NCI-H2107 treated with DMSO at 0.1 percent for 48 hours (cell line): ENCODE results near the gene DCLK2.
"Not testable (repeated sequence)": the region's sequence is repeated elsewhere in the genome, so short reads cannot be mapped to it uniquely, and the experiment has no call there.

Experiments
- DNase-seq: peaks from one replicate; lab custom pipeline; 2025; ENCODE audit not compliant: unreplicated experiment; lab: John Stamatoyannopoulos, UW

Gene DCLK2

GRCh38 chr4:150145090-150145945, 67.1 kb downstream of the DCLK2 start:
- no peak for DNase-seq

GRCh38 chr4:150145946-150146340, 67.7 kb downstream of the DCLK2 start:
- no peak for DNase-seq

DNA sequence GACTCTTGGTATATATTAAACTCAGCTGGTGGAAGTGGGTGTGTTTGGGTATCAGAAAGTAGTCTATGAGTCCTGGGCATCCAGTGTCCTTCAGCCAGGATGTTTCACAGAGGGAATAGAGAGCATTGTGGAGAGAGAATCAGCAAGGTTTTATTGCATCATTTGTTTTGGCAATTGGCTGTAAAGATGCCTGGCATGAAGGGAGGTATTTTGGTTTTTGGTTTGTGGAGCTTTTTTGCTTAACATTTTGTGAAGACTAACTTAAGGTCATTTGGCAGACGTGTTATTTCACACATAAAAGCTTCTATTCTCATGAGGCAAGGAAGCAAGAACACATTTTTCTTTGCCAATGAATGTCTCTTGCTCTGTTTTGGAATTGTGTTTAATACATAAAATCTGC, 71.1 kb downstream of the DCLK2 start:
- no peak for DNase-seq

DNA sequence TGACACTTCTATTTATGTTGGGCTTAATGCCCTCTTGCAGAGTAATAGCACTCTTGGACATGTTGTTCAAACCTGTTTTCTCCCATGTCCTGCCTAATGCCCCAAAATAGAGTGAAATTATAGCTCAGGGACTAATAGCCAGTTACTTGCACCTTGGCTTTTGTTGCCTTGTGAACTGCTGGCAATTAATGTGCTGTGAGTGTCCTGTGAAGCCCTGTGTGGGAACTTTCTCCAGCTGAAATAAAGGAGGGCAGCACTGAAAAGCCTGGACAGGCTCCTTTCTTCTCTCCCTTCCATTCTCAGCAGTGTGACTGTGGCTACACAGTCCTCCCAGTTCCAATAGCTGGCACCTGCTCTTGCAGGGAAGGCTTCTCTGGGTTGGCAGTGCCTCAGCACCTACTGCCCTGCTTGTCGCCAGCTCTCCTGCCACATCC, 72.4 kb downstream of the DCLK2 start:
- peak; percentile 35 for DNase-seq

DNA sequence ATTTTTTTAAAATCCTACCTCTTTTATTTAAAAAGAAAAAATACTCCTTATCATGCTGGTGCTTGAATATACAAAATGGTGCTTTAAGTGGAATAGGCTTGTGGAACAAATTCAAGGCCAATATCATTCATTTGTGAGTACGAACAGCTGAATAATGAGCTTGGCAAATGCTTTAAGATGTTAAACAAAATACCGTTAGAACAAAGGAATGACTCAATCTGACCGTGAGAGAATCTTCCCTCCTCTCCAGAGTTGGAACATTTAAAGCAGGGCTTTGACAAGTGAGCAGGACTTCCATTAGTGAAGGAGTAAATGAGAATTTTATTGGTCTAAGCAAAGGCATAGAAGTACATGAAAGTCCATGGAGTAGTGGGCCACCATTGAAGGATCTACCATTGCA, 74.5 kb downstream of the DCLK2 start:
- DNase-seq: no peak

GRCh38 chr4:150155391-150155790, 77.1 kb downstream of the DCLK2 start:
- no peak for DNase-seq

DNA sequence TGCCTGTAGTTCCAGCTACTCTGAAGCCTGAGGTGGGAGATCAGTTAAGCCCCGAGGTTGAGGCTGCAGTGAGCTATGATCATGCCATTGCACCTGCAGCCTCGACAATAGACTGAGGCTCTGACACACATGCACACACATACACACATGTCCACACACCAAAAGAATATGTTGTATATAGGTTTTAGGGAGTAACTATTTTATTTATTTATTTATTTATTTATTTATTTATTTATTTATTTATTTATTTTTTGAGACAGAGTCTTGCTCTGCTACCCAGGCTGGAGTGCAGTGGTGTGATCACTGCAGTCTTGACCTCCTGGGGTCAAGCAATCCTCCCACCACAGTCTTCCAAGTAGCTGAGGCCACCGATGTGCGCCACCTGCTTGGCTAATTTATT, 78.3 kb downstream of the DCLK2 start:
- no peak for DNase-seq

DNA sequence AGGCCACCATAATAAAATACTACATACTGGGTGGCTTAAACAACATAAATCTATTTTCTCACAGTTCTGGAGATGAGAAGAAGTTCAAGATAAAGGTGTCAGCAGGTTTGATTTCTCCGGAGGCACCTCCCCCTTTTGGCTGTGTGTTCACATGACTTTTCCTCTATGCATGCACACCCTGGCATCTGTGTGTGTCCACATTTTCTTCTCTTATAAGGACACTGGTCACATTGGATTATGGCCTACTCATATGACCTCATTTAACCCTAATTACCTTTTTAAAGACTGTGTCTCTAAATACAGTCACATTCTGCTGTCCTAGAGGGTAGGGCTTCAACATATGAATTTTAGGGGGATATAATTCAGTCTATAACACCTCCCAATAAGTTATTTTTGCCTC, 79.8 kb downstream of the DCLK2 start:
- no peak for DNase-seq

- no peak for DNase-seq
These were observed 82.2 kb downstream of the DCLK2 start for GRCh38 chr4:150160473-150160872.

DNA sequence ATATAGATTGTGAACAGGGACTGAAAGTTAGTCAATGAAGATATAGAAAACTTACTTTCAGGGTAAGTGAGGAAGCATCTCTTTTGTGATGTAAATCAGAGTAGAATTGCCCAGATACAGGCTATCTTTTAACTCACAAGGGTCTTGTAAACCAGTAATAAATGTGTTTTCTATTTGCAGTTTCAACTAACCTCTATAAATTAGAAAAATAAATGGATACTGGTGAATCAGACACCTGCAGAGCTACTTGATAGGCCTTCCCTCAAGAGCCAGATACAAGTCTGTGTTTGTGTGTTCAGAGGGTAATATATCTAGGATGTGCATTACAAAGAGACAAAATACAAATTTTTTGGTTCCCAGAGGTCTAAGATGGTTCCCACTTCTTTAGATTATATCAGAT, 82.9 kb downstream of the DCLK2 start:
- no peak for DNase-seq

DNA sequence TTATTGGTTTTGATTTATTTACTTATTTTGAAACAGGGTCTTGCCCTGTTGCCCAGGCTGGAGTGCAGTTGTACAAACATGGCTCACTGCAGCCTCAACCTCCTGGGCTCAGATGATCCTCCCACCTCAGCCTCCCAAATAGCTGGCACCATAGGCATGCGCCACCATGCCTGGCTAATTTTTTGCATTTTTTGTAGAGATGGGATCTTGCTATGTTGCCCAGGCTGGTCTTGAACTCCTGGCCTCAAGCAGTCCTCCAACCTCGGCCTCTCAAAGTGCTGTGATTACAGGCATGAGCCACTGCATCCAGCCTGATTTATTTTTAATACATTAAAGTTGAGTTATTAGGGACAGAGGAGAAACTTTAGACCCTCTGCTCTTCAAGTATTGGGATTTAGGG, 83.8 kb downstream of the DCLK2 start:
- DNase-seq: not testable (repeated sequence)

- no peak for DNase-seq
These were observed 85.8 kb downstream of the DCLK2 start for GRCh38 chr4:150164055-150164454.

- DNase-seq: peak; percentile 98
These were observed 86.8 kb downstream of the DCLK2 start for GRCh38 chr4:150164956-150165629.

DNA sequence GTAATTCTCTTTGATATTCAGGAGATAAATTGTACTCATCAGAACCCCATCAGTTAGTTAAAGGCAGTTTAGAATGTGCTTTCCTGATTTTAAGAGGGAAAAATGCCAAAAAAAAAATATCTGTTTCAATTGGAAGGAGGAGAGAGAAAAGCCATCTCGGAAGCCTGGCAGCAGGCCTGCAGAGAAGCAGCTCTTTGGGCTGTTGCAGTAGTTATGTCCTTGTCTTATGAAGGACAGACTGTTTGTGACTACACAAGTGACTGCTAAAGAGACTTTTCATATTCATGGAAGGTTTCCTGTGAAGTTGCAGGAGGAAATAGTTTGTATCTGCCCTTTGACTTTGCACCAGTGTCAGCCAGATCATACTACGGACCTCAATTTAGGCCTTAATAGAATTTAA, 88.8 kb downstream of the DCLK2 start:
- no peak for DNase-seq

DNA sequence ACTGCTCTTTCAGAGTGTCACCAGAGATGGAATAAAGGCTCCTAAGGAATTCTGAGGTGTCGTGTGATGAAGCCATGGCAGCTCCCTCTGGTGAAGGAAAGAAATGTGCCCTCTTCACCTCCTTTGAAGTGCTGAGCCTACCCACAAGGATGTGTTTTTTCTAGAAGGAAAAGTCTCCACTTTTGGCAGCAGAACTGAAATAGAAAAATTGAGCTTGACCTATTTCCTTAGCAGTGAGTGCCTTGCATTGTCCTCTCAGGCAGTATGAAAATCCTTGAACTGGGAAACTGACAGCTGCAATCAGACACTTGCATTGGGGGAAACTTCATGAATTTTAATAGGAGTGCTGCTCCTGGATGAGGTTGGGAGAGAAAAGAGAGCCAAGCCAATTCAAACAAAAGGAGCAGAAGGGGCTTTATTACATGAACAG, 95.2 kb downstream of the DCLK2 start:
- no peak for DNase-seq

DNA sequence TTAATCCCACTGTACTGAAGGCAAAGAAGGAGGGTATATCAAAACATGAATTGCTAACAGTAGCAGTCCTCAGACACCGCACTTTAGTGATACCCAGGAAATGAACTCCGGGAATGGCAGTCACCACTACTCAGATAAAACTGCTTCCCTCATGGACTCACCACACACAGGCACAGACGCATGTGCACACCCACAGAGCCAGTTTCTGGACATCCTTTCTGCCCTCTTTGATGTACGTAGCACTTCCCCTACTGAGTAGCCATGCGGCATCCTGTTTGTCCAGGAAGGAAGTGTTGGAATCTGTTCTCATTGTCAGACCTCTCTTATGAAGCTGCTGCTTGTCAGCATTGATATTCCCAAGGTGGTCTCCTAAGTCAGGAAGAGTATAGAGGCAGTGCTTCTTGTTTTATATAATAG, 95.7 kb downstream of the DCLK2 start:
- peak; percentile 20 for DNase-seq

DNA sequence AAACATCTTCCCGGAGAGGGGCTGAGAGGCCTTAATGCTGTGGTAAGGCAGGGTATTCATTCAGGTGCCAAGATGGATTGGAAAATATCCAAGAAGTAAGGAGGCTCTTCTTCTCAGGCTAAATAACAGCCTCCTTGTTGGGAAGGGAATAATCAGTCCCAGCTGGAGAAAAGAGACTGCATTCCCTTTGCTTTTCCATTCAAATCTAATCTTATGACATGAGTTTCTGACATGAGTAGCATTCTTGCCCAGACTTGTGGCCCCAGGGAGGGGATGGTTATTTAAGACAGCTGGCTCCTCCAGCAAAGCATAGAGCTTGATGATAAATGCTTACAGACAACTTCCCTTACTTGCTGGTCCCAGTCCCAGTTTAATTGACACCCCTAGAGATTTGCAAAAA, 98.3 kb downstream of the DCLK2 start:
- DNase-seq: no peak

- DNase-seq: no peak
These were observed 99.9 kb downstream of the DCLK2 start for GRCh38 chr4:150178161-150178560.

GRCh38 chr4:150181536-150181935, 103.3 kb downstream of the DCLK2 start:
- DNase-seq: no peak

GRCh38 chr4:150182794-150183193, 104.5 kb downstream of the DCLK2 start:
- no peak for DNase-seq

DNA sequence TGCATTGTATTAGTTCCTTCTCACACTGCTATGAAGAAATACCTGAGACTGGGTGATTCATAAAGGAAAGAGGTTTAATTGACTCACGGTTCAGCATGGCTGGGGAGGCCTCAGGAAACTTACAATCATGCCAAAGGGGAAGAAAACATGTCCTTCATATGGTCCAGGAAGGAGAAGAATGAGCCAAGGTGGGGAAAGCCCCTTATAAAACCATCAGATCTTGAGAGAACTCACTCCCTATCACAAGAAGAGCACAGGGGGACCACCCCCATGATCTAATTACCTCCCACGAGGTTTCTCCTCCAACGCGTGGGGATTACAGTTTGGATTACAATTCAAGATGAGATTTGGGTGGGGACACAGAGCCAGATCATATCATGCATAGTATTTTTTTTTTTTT, 106.8 kb downstream of the DCLK2 start:
- not testable (repeated sequence) for DNase-seq

DNA sequence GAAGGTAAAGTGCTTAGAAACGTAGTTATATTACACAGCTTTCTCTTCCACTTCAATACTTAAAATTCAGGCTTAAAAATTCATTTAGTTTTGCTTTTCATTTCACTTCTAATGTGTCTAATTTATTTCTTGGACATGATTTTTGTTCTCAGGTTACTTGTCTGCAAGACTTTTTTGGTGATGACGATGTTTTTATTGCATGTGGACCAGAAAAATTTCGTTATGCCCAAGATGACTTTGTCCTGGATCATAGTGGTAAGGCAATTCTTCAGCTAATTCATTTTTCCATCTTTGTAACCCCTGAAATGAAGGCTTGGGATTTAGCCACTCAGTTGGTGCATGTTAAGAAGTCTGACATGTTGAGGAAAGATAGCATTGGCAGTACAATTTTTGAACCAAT, 114.7 kb downstream of the DCLK2 start:
- no peak for DNase-seq
